NCI-H69 (cell line): ENCODE results near the gene CSNK1G1.
A peak's percentile ranks its signal among the peaks of the same experiment; 100 is the strongest.

ENCODE experiments used
- DNase-seq: peaks from one replicate; lab custom pipeline; 2025; lab: John Stamatoyannopoulos, UW

CSNK1G1 gene

DNA sequence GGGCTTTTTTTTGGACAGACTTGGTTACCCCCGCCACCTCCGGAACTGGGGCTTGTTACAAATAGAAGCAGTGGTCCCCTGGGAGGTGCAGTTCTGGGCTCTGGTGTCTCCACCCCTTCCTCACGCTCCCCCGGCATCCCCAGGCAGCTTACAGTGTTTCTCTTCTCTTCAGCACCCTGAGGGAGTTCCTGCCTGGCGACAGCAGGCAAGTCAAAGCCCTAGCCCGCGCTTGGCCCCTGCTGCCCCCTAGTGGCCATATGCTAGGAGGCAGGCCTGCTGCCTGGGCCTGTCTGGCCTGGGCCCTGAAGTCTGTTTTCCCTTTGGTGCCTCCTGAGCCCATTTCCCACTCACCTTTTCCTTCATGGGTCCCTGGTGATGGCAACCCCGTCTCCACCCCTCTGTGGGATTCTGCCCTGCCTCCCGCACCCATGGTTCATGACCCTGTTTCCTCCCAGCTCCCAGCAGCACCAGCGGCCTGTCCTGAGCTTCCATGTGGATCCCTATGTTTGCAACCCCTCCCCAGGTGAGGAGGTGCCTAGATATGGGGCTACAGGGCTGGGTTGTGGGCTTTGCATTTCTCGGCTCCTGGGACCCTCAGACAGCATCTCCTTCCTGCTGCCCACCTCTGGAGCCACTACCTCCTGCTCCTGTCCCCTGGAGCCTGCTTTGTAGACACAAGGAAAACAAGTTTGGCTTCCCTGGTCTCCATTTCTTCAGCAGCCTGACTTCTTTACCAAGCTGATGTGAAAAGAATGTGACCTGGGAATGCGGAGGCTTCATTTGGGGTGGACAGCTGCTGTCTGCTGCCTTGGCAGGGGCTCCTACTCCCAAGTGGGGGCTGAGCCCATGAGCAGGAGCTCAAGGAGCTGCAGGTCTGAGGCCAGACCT, 202.2 kb downstream of the CSNK1G1 start:
- DNase-seq, result peak; percentile 96

- peak; percentile 72 for DNase-seq
These were observed 203.2 kb downstream of the CSNK1G1 start for GRCh38 chr15:64152507-64153387.

DNA sequence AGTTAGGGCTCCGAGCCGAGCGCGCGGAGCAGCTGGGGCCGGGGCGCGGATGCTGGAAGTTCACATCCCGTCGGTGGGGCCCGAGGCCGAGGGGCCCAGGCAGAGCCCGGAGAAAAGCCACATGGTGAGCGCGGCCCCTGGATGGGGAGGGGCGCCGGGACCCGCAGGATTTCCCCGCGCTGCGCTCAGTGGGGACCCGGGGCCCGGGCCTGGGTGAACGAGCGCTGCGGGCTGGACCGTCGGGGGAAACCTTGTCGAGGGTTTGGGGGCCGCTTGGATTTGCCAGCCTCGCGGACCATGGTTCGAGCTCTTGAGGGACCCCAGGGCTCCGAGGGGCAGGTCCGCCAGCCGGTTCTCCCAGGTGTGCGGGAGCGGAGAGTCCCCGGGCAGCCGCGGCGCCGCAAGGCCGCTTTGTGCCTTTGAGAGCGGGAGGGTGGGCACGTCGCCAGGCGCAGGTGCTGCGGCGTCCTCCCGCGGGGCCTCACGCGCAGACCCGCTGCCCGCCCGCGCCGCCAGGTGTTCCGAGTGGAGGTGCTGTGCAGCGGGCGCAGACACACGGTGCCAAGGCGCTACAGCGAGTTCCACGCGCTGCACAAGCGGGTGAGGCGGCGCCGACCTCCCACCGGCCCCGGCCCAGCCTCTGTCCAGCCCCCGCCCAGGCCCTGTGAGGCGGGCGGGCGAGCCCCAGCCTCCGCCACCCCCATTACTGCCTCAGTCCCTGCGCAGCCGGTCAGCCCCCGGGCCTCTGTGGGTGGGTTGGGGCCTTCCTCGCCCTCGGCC, 204.1 kb downstream of the CSNK1G1 start, which contains the start of gene SNX22:
SNX22 (plus strand) TSS at position 5 of the 780 bp plus-strand sequence; CDS start at position 50, 45 bp downstream.
- peak; percentile 76 for DNase-seq

- no peak for DNase-seq
These were observed 205.9 kb downstream of the CSNK1G1 start for GRCh38 chr15:64149893-64150578.

DNA sequence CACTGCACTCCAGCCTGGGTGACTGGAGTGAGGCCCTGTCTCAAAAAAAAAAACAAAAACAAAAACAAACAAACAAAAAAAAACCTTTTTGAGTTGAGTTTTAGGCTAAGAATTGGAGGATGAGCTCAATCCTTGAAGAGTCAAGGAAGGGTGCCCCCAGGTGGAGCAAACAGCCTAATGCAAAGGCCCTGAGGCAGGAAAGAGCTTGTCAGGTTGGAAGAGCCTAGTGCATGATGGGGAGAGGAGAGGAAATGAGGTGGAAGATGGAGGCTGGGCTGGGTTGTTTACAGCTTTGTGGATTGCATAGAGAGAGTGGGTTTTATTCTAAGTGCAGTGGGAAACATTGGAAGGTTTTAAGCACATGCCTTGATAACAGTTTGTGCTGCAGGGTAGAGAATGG, 206.5 kb downstream of the CSNK1G1 start:
- DNase-seq, result peak; percentile 73

- DNase-seq, result no peak
These were observed 207.4 kb downstream of the CSNK1G1 start for GRCh38 chr15:64148581-64148980.

- DNase-seq, result no peak
These were observed 207.8 kb downstream of the CSNK1G1 start for GRCh38 chr15:64148168-64148567.

- peak; percentile 26 for DNase-seq
These were observed 208.9 kb downstream of the CSNK1G1 start for GRCh38 chr15:64146885-64147681.

DNA sequence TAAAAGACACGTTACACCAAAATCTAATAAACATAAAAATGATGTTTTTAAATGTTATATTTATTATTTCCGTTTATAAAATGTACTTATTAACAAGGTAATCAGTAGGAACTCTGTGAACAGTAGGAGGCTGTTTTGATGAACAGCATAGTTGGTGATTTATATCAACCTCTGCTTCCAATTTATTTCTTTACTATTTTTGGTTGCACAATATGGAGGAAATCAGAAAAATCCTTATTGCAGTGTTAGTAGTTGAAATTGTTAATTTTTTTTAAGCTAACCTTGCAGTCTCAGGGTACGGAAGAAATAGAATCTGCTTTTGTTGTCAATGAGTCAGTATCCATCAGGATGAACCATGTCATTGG, 209.5 kb downstream of the CSNK1G1 start:
- no peak for DNase-seq

- DNase-seq, result no peak
These were observed 209.9 kb downstream of the CSNK1G1 start for GRCh38 chr15:64146041-64146440.

DNA sequence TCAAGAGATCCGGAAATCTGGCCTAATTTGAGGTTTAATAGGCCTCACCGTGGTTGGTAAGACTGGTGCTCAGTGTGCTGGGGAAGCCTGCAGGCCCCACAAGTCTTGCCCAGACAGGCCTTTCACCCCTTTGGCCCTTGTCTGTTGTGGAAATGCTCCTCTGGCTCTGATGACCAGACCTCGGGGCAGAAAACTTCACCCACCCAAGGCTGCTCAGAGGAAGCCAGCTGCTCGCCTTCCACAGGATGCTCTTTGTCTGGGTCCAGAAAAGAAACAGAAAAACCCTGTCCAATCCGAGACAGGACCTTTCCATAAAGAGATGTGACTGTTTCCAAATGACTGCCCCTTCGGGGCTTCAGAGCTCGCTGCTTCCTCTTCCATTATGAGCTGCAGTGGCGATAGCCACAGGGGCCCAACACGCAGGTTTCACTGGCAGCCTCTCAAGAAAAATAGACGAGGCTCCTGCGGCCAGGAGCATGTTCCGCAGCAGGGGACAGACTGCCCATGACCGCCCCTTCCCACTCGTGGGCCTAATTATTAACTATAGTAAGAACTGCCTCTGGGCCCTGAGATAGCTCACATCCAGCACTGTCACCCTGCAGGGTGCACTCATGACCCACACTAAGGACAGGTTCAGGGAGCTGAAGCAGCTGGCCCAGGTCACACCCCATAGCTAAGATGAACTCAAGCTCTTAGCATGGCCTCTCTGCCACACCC, 211.2 kb downstream of the CSNK1G1 start:
- DNase-seq, result no peak

- DNase-seq, result no peak
These were observed 211.8 kb downstream of the CSNK1G1 start for GRCh38 chr15:64144192-64144564.

DNA sequence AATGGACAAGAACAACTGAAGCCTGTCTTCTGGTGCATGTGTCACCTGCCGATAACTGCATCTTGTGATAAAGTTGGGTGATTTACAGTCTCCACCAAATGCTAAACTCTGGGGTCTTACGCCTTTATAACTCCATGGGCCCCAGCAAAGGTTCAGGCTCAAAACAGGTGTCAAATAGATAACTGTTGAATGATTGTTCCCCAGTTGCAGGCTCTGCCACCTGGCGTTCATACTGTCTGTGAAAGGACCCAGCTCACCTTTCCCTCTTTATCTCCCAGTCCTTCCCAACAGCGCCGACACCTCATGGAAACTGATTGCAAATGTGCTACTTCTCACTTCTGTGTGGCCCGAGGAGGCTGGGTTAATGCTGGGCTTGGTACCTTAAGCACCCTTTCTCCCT, 212.7 kb downstream of the CSNK1G1 start:
- DNase-seq, result no peak

GRCh38 chr15:64141798-64142512, 214.0 kb downstream of the CSNK1G1 start:
- DNase-seq, result no peak

GRCh38 chr15:64138331-64138941, 217.5 kb downstream of the CSNK1G1 start:
- DNase-seq, result no peak

DNA sequence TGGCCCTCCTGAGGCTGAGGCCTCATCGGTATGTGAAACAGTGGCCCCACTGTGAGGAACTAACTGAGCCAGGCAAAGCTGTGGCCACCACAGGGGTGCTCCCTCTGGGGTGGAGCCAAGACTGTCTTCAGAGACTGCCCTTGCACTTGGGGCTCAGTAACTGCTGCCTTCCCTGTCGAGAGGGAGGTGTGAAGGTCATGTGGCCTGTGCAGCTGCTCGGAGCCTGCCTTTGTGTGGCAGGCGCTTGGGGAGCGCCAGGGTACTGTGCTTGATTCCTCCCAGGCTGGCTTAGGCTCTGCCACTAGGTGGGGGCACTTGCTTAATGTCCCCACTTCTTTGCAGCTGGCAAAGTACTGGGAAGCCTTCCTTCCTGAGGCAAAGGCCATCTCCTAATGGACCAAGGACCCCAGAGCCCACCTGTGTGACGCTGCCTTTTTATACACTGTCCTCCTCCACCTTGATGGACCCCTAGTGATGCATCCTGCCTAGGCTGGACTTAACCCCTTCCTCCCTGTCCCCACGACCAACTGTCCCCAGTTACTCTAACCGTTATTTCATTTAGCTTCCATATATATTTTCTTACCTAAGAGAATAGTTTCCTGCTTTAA, 218.6 kb downstream of the CSNK1G1 start:
- DNase-seq, result no peak

DNA sequence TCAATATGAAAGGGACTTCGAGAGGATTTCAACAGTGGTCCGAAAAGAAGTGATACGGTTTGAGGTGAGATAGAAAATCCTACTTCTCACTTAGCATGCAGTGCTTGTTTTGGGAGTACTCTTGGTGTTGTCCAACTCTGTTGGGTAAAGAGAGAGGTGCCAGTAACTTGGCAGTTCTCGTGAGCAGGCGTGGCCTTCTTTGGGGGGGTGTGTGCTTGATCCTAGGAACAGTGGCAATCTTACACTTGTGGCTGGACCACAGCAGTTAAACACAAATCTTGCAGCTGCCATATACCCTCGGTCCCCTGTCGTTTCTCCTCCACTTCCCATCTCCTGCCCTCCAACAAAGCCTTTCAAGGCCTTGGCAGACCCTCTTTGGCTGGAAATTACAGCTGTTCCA, 219.6 kb downstream of the CSNK1G1 start:
- DNase-seq, result no peak

DNA sequence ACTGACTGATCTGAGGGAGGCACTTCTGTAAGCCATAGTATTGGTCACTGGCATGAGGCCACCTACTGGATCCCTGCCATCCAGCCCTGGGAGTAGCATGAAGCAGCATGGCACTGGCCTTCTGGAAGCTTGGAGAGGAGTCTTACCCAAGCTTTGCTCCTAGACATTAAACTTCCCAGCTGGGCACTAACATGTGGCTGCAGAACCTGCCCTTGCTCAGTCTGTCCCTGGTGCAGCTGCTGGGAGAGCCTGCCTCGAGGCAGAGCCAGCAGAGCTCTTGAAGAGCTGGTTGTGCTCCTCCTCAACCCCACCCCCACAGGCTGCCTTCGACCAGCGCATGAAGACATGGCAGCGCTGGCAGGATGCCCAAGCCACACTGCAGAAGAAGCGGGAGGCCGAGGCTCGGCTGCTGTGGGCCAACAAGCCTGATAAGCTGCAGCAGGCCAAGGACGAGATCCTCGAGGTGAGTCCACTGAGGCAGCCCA, 221.6 kb downstream of the CSNK1G1 start:
- DNase-seq, result no peak
